Activated CD4-positive, alpha-beta T cell treated with anti-CD3 and anti-CD28 coated beads for 36 hours (primary cell): ENCODE measurements around the gene USP17L27. TPM values are rescaled to one million over a fixed set of nuclear protein-coding genes. Genes with fewer than 3 reads are reported as not detected.
"Not testable (repeated sequence)": the region's sequence is repeated elsewhere in the genome, so short reads cannot be mapped to it uniquely, and the experiment has no call there.

Source experiments
- ATAC-seq: fragments of 200-7000 bp; cut with Tn5 transposase; one replicate; pipeline ENCODE4 v1.10.0; 2021; ENCODE audit warnings: mild to moderate bottlenecking, moderate library complexity
- CTCF ChIA-PET: fragments of 350-600 bp; sonication (Branson Sonifier 250); formaldehyde crosslinking; loops from one replicate; lab custom pipeline; 2021; ENCODE audit warnings: antibody characterized with exemption; lab: Charles Lee
- POLR2A ChIA-PET: fragments of 350-600 bp; sonication (Branson Sonifier 250); formaldehyde crosslinking; loops from one replicate; lab custom pipeline; 2021; ENCODE audit warnings: antibody characterized with exemption, inconsistent platforms; lab: Charles Lee
- DNase-seq: peaks from one replicate; pipeline ENCODE4 v3.0.0-alpha.2; 2020
- H3K27ac Mint-ChIP-seq: one replicate; pipeline ENCODE4 v1.8.0; 2021; ENCODE audit warnings: mixed read lengths
- H3K27me3 Mint-ChIP-seq: one replicate; pipeline ENCODE4 v1.8.0; 2021; ENCODE audit warnings: mixed read lengths
- H3K36me3 Mint-ChIP-seq: one replicate; pipeline ENCODE4 v1.8.0; 2021; ENCODE audit warnings: low read depth, mixed read lengths
- H3K4me1 Mint-ChIP-seq: one replicate; pipeline ENCODE4 v1.8.0; 2021; ENCODE audit warnings: mixed read lengths
- H3K4me3 Mint-ChIP-seq: one replicate; pipeline ENCODE4 v1.8.0; 2021; ENCODE audit warnings: mild to moderate bottlenecking, moderate library complexity, mixed read lengths
- H3K9me3 Mint-ChIP-seq: one replicate; pipeline ENCODE4 v1.8.0; 2021; ENCODE audit warnings: low read depth, mixed read lengths
- intact Hi-C, 2 experiments: fragments of 100-400 bp; cut with DNase I in 1 of 2; cut with micrococcal nuclease in 1 of 2; formaldehyde crosslinking; loops; one replicate each; pipeline versions ENCODE4 v1.14.2 to v1.15.1; 2022 to 2024; cut with DNase I, micrococcal nuclease
- total RNA-seq, 2 experiments: library from RNA; stranded (reverse); gene quantifications; one replicate each; pipeline ENCODE4 v1.2.3, GENCODE V29; 2021

The USP17L27 gene, protein sequence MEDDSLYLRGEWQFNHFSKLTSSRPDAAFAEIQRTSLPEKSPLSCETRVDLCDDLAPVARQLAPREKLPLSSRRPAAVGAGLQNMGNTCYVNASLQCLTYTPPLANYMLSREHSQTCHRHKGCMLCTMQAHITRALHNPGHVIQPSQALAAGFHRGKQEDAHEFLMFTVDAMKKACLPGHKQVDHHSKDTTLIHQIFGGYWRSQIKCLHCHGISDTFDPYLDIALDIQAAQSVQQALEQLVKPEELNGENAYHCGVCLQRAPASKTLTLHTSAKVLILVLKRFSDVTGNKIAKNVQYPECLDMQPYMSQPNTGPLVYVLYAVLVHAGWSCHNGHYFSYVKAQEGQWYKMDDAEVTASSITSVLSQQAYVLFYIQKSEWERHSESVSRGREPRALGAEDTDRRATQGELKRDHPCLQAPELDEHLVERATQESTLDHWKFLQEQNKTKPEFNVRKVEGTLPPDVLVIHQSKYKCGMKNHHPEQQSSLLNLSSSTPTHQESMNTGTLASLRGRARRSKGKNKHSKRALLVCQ
- not detected for total RNA-seq

DNA sequence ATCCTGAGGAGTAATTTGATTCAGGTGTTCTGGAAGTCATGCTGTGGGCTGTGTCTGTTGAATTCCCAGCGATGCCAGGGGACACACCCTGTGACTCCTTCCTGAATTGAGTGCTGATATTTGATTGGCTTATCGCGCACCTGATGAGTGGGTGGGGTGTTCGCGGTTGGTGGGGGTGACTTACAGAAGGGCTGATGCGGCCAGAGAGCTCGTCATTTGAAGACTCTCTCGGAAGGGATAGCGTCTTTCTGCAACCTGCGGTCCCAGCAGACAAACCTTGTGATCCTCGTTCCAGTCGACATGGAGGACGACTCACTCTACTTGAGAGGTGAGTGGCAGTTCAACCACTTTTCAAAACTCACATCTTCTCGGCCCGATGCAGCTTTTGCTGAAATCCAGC is at the start of gene USP17L27:
Gene USP17L27 (plus strand): TSS at position 301 of the 400 bp plus-strand sequence. CDS start 0 bp downstream, at position 301.
- DNase-seq, POLR2A ChIA-PET, H3K27me3 Mint-ChIP-seq, H3K27ac Mint-ChIP-seq, H3K4me3 Mint-ChIP-seq, H3K4me1 Mint-ChIP-seq, CTCF ChIA-PET, intact Hi-C loops, H3K36me3 Mint-ChIP-seq, ATAC-seq, H3K9me3 Mint-ChIP-seq: not testable (repeated sequence)

DNA sequence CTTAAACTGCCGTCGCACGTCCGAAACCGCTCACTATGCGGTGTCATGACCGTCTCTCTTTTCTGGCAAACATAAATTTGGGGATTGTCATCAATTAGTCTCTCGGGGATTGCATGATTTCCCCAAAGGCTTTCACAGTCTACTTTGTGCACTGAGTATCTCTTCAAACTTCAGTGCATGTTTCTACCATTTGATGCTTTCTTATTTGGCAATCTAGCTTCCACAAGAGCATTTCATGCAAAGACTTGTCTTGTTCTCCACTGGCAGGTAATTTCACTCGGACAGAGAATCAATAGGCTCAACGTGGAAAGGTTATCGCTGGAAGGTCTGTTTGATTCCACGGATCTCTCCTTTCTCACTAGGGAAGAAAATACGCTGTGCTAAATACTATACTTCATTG is 19.8 kb upstream of the USP17L27 start:
- CTCF ChIA-PET, POLR2A ChIA-PET, H3K4me1 Mint-ChIP-seq, H3K4me3 Mint-ChIP-seq, H3K36me3 Mint-ChIP-seq, H3K9me3 Mint-ChIP-seq, H3K27ac Mint-ChIP-seq, ATAC-seq, H3K27me3 Mint-ChIP-seq, intact Hi-C loops, DNase-seq: not testable (repeated sequence)

DNA sequence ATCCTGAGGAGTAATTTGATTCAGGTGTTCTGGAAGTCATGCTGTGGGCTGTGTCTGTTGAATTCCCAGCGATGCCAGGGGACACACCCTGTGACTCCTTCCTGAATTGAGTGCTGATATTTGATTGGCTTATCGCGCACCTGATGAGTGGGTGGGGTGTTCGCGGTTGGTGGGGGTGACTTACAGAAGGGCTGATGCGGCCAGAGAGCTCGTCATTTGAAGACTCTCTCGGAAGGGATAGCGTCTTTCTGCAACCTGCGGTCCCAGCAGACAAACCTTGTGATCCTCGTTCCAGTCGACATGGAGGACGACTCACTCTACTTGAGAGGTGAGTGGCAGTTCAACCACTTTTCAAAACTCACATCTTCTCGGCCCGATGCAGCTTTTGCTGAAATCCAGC is 19.1 kb upstream of the USP17L27 start, which contains the start of gene USP17L24:
Gene USP17L24 (plus strand): TSS at position 301 of the 400 bp plus-strand sequence. CDS start 0 bp downstream, at position 301.
- POLR2A ChIA-PET, H3K27me3 Mint-ChIP-seq, H3K27ac Mint-ChIP-seq, H3K4me1 Mint-ChIP-seq, DNase-seq, CTCF ChIA-PET, H3K9me3 Mint-ChIP-seq, ATAC-seq, H3K4me3 Mint-ChIP-seq, intact Hi-C loops, H3K36me3 Mint-ChIP-seq: not testable (repeated sequence)

DNA sequence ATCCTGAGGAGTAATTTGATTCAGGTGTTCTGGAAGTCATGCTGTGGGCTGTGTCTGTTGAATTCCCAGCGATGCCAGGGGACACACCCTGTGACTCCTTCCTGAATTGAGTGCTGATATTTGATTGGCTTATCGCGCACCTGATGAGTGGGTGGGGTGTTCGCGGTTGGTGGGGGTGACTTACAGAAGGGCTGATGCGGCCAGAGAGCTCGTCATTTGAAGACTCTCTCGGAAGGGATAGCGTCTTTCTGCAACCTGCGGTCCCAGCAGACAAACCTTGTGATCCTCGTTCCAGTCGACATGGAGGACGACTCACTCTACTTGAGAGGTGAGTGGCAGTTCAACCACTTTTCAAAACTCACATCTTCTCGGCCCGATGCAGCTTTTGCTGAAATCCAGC is 14.3 kb upstream of the USP17L27 start, which contains the start of gene USP17L25:
Gene USP17L25 (plus strand): TSS at position 301 of the 400 bp plus-strand sequence. CDS start 0 bp downstream, at position 301.
- H3K36me3 Mint-ChIP-seq, H3K4me3 Mint-ChIP-seq, POLR2A ChIA-PET, H3K27me3 Mint-ChIP-seq, H3K9me3 Mint-ChIP-seq, CTCF ChIA-PET, H3K27ac Mint-ChIP-seq, intact Hi-C loops, H3K4me1 Mint-ChIP-seq, DNase-seq, ATAC-seq: not testable (repeated sequence)

DNA sequence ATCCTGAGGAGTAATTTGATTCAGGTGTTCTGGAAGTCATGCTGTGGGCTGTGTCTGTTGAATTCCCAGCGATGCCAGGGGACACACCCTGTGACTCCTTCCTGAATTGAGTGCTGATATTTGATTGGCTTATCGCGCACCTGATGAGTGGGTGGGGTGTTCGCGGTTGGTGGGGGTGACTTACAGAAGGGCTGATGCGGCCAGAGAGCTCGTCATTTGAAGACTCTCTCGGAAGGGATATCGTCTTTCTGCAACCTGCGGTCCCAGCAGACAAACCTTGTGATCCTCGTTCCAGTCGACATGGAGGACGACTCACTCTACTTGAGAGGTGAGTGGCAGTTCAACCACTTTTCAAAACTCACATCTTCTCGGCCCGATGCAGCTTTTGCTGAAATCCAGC is 9.6 kb upstream of the USP17L27 start, which contains the start of gene USP17L26:
Gene USP17L26 (plus strand): TSS at position 301 of the 400 bp plus-strand sequence. CDS start 0 bp downstream, at position 301.
- ATAC-seq, POLR2A ChIA-PET, DNase-seq, H3K27me3 Mint-ChIP-seq, H3K4me3 Mint-ChIP-seq, H3K4me1 Mint-ChIP-seq, CTCF ChIA-PET, intact Hi-C loops, H3K9me3 Mint-ChIP-seq, H3K36me3 Mint-ChIP-seq, H3K27ac Mint-ChIP-seq: not testable (repeated sequence)

DNA sequence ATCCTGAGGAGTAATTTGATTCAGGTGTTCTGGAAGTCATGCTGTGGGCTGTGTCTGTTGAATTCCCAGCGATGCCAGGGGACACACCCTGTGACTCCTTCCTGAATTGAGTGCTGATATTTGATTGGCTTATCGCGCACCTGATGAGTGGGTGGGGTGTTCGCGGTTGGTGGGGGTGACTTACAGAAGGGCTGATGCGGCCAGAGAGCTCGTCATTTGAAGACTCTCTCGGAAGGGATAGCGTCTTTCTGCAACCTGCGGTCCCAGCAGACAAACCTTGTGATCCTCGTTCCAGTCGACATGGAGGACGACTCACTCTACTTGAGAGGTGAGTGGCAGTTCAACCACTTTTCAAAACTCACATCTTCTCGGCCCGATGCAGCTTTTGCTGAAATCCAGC is 4.8 kb upstream of the USP17L27 start, which contains the start of gene USP17L5:
Gene USP17L5 (plus strand): TSS at position 301 of the 400 bp plus-strand sequence. CDS start 0 bp downstream, at position 301.
- DNase-seq, POLR2A ChIA-PET, H3K27me3 Mint-ChIP-seq, H3K9me3 Mint-ChIP-seq, H3K27ac Mint-ChIP-seq, intact Hi-C loops, CTCF ChIA-PET, ATAC-seq, H3K4me3 Mint-ChIP-seq, H3K4me1 Mint-ChIP-seq, H3K36me3 Mint-ChIP-seq: not testable (repeated sequence)

DNA sequence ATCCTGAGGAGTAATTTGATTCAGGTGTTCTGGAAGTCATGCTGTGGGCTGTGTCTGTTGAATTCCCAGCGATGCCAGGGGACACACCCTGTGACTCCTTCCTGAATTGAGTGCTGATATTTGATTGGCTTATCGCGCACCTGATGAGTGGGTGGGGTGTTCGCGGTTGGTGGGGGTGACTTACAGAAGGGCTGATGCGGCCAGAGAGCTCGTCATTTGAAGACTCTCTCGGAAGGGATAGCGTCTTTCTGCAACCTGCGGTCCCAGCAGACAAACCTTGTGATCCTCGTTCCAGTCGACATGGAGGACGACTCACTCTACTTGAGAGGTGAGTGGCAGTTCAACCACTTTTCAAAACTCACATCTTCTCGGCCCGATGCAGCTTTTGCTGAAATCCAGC is 4.6 kb downstream of the USP17L27 start, which contains the start of gene USP17L28:
Gene USP17L28 (plus strand): TSS at position 301 of the 400 bp plus-strand sequence. CDS start 0 bp downstream, at position 301.
- CTCF ChIA-PET, H3K36me3 Mint-ChIP-seq, H3K27me3 Mint-ChIP-seq, H3K9me3 Mint-ChIP-seq, DNase-seq, H3K4me3 Mint-ChIP-seq, H3K4me1 Mint-ChIP-seq, ATAC-seq, intact Hi-C loops, POLR2A ChIA-PET, H3K27ac Mint-ChIP-seq: not testable (repeated sequence)

DNA sequence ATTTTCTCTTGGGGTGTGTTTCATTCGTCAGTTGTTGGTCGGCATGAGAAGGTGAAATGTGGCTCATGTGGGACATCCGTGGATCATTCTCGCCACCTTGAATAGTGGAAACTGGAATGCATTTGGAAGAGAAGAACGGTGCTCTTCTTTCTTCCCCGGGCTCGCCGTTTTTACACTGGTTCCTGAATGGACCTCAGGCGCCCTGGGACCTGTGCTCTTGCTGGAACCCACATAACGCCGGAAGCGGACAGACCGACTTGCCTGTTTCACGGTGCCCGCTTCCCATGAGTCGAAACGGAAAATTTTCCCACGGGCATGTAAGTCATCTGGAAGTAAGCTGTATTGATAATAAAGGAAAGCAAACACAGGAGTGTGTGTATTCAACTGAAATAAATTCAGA is 6.9 kb downstream of the USP17L27 start:
- CTCF ChIA-PET, H3K9me3 Mint-ChIP-seq, ATAC-seq, DNase-seq, POLR2A ChIA-PET, intact Hi-C loops, H3K27me3 Mint-ChIP-seq, H3K36me3 Mint-ChIP-seq, H3K27ac Mint-ChIP-seq, H3K4me1 Mint-ChIP-seq, H3K4me3 Mint-ChIP-seq: not testable (repeated sequence)

DNA sequence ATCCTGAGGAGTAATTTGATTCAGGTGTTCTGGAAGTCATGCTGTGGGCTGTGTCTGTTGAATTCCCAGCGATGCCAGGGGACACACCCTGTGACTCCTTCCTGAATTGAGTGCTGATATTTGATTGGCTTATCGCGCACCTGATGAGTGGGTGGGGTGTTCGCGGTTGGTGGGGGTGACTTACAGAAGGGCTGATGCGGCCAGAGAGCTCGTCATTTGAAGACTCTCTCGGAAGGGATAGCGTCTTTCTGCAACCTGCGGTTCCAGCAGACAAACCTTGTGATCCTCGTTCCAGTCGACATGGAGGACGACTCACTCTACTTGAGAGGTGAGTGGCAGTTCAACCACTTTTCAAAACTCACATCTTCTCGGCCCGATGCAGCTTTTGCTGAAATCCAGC is 9.4 kb downstream of the USP17L27 start, which contains the start of gene USP17L29:
Gene USP17L29 (plus strand): TSS at position 301 of the 400 bp plus-strand sequence. CDS start 0 bp downstream, at position 301.
- CTCF ChIA-PET, H3K4me3 Mint-ChIP-seq, H3K9me3 Mint-ChIP-seq, intact Hi-C loops, ATAC-seq, H3K4me1 Mint-ChIP-seq, H3K36me3 Mint-ChIP-seq, DNase-seq, POLR2A ChIA-PET, H3K27me3 Mint-ChIP-seq, H3K27ac Mint-ChIP-seq: not testable (repeated sequence)

DNA sequence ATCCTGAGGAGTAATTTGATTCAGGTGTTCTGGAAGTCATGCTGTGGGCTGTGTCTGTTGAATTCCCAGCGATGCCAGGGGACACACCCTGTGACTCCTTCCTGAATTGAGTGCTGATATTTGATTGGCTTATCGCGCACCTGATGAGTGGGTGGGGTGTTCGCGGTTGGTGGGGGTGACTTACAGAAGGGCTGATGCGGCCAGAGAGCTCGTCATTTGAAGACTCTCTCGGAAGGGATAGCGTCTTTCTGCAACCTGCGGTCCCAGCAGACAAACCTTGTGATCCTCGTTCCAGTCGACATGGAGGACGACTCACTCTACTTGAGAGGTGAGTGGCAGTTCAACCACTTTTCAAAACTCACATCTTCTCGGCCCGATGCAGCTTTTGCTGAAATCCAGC is 18.9 kb downstream of the USP17L27 start, which contains the start of gene USP17L30:
Gene USP17L30 (plus strand): TSS at position 301 of the 400 bp plus-strand sequence. CDS start 0 bp downstream, at position 301.
- H3K4me3 Mint-ChIP-seq, POLR2A ChIA-PET, CTCF ChIA-PET: not testable (repeated sequence)

DNA sequence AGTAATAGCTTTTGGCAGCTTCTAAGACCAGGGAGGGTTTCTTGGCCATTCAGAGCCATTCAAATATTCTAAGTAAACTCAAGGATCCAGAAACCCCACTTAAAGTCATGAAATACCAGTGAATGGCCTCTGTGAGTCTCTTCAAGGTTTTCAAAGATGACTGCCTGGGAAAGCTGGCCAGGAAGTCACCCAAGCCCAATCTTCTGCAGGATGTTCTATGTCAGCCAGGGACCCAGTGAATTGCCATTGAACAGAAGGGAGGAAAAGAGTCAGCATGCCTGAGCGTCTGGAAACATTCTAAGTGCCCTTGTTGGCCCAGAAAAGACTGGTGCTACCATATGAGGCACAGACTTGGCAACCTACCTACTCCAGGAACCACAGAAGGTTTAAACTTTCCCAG is 35.9 kb downstream of the USP17L27 start:
- CTCF ChIA-PET, result not testable (repeated sequence)

More for the DNA sequence above, 18.9 kb downstream of the USP17L27 start, which contains the start of gene USP17L30:
- H3K4me1 Mint-ChIP-seq, H3K27me3 Mint-ChIP-seq, H3K9me3 Mint-ChIP-seq, H3K27ac Mint-ChIP-seq, intact Hi-C loops, H3K36me3 Mint-ChIP-seq, DNase-seq, ATAC-seq: not testable (repeated sequence)

More for the DNA sequence above, 35.9 kb downstream of the USP17L27 start:
- DNase-seq, H3K27ac Mint-ChIP-seq, H3K4me3 Mint-ChIP-seq, H3K4me1 Mint-ChIP-seq, intact Hi-C loops, H3K27me3 Mint-ChIP-seq, H3K36me3 Mint-ChIP-seq, H3K9me3 Mint-ChIP-seq, POLR2A ChIA-PET, ATAC-seq: not testable (repeated sequence)
